Measurements from ENCODE around the gene P2RX3.

DNA sequence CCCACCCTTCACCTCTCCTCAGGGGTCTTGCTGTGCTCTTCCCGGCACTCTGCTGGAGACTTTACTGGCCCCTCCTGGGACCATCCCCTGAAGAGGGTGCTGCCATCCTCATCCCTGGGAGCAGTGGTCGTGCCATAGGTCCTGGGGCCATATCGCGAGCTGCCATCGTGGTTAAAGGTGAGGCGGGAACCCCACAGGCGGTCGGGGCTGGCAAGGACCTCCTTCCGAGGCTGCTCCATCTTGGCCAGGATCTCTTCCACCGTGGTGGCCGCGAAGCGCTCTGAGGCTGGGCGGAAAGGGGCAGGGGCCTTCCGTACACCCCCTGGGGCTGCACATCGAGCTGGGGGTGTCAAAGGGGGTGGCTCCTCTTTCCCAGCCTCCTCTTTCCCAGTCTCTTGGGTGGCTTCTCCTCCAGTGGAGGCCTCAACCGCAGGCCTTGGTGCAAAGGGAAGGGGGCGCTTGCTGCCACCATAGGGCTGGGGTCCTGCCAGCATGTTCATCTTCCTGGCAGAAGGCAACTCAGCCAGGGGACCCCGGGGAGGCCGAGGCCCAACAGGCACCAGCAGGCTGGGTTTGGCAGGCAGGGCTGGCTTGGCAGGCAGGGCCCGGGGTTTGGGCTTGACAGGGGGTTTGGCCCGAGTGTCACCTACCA lies 18.0 kb upstream of the P2RX3 start:
- TF ChIP-seq POLR2AphosphoS5 (IDR thresholded peaks at IDR 0.05) = no peak
- TF ChIP-seq, protein P1, sequence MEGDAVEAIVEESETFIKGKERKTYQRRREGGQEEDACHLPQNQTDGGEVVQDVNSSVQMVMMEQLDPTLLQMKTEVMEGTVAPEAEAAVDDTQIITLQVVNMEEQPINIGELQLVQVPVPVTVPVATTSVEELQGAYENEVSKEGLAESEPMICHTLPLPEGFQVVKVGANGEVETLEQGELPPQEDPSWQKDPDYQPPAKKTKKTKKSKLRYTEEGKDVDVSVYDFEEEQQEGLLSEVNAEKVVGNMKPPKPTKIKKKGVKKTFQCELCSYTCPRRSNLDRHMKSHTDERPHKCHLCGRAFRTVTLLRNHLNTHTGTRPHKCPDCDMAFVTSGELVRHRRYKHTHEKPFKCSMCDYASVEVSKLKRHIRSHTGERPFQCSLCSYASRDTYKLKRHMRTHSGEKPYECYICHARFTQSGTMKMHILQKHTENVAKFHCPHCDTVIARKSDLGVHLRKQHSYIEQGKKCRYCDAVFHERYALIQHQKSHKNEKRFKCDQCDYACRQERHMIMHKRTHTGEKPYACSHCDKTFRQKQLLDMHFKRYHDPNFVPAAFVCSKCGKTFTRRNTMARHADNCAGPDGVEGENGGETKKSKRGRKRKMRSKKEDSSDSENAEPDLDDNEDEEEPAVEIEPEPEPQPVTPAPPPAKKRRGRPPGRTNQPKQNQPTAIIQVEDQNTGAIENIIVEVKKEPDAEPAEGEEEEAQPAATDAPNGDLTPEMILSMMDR (IDR thresholded peaks at IDR 0.05) = no peak
